ENCODE measurements around the gene S100A3. TPM values are rescaled to one million over a fixed set of nuclear protein-coding genes. Genes with fewer than 3 reads are reported as not detected.

The S100A3 gene
- total and polyA plus RNA-seq, 2 of the 13 experiments (the other 11 are each of a cell fraction or from before 2014, with no cell fraction given): 2.5 to 4.5 TPM

- H3K27me3 ChIP-seq (ENCODE audit: control insufficient read depth in 1 of 2, insufficient read depth in 2 of 2, low read length in 2 of 2): no peaks in the 10 kb centered on the region
- no TSS peak for BruUV-seq (replicated peaks)
- in situ Hi-C loops (cut with HindIII; ENCODE audit: extremely low pct_ligation_motif_present, low pct_unique_long_range_greater_than_20kb): no loop called here
- no peaks in the 10 kb centered on the region for H3K79me2 ChIP-seq (ENCODE audit: insufficient read depth, low read length)
- no peak for ATAC-seq
- H2AFZ ChIP-seq (ENCODE audit: low read length): no peak overlapping the region
- no peak for DNase-seq (ENCODE audit: low spot score)
- no peak overlapping the region for H3K4me2 ChIP-seq (ENCODE audit: low read depth, low read length)
- 94% methylated on average over 3 of the region's 7 CpGs for WGBS (ENCODE audit: low lambda C conversion rate)
- ChIA-PET POLR2A (interaction anchor here (1.8 to 3.1 kb wide), 2 partner anchors 11 to 30 kb away, joined by 4 to 49 read pairs; partner anchors contain the start of gene S100A6), CTCF (ENCODE audit: low intra/inter-chr PET ratio, low total read pairs) (no interaction called here)
- FAIRE-seq: no peak
- intact Hi-C loops (cut with micrococcal nuclease; ENCODE audit: unreplicated experiment): no loop called here
- no peaks in the 10 kb centered on the region for H3K9me3 ChIP-seq (ENCODE audit: low read length)
- no peak overlapping the region for H3K9ac ChIP-seq (ENCODE audit: insufficient read depth, low read depth, low read length)
- no peaks in the 10 kb centered on the region for H4K20me1 ChIP-seq (ENCODE audit: insufficient read depth, low read length)
- no peak overlapping the region for H3K4me3 ChIP-seq (replicated peaks in 1 of 3; ENCODE audit: insufficient read depth in 1 of 3, low read depth in 2 of 3, low read length in 3 of 3)
- no peaks in the 10 kb centered on the region for H3K36me3 ChIP-seq (replicated peaks in 1 of 2; ENCODE audit: control insufficient read depth in 1 of 2, insufficient read depth in 2 of 2, low read length in 2 of 2)
- H3K4me1 ChIP-seq (ENCODE audit: insufficient read depth, low read length): peaks cover 38% of the 10 kb centered on the region
- no peak overlapping the region for H3K27ac ChIP-seq (ENCODE audit: extremely low read length, insufficient read depth, low read length)
- TF ChIP-seq HNRNPH1 (optimal IDR thresholded peaks at IDR 0.05; ENCODE audit: low read depth, low read length) (no peak), ZBTB20 (CRISPR knock-in tag; IDR thresholded peaks at IDR 0.05; ENCODE audit: borderline replicate concordance, low read depth) (no peak), ZNF263 (CRISPR knock-in tag; IDR thresholded peaks at IDR 0.05) (no peak), ASH2L (IDR thresholded peaks at IDR 0.05; ENCODE audit: insufficient read length, low read depth, low read length) (no peak), SOX6 (IDR thresholded peaks at IDR 0.05) (no peak), SOX6 (CRISPR knock-in tag; IDR thresholded peaks at IDR 0.05) (no peak), RNF2 (conservative IDR thresholded peaks at IDR 0.05; ENCODE audit: low read depth) (no peak), TRIM22 (IDR thresholded peaks at IDR 0.05) (no peak), SOX5 (CRISPR knock-in tag; IDR thresholded peaks at IDR 0.05; ENCODE audit: borderline replicate concordance) (no peak), EED (CRISPR knock-in tag; IDR thresholded peaks at IDR 0.05) (no peak), PBX2 (CRISPR knock-in tag; IDR thresholded peaks at IDR 0.05) (no peak), ZC3H13 (CRISPR knock-in tag; IDR thresholded peaks at IDR 0.05) (no peak), FOSL1 (CRISPR knock-in tag; IDR thresholded peaks at IDR 0.05; ENCODE audit: borderline replicate concordance) (no peak), SOX13 (IDR thresholded peaks at IDR 0.05) (no peak), SOX13 (CRISPR knock-in tag; conservative IDR thresholded peaks at IDR 0.05 in 1 of 2, IDR thresholded peaks at IDR 0.05 in 1 of 2) (no peak), TIGD3 (CRISPR knock-in tag; IDR thresholded peaks at IDR 0.05; ENCODE audit: borderline replicate concordance) (no peak), PRDM4 (CRISPR knock-in tag; IDR thresholded peaks at IDR 0.05; ENCODE audit: borderline replicate concordance) (no peak), SMAD1 (CRISPR knock-in tag; IDR thresholded peaks at IDR 0.05; ENCODE audit: borderline replicate concordance, low read depth) (no peak), PHF20 (CRISPR knock-in tag; IDR thresholded peaks at IDR 0.05) (no peak)
Measured at GRCh38 chr1:153563991-153564390, 14.9 kb upstream of the S100A3 start.

All from HepG2 (cell line).